Panc1 (cell line): ENCODE results near the gene NHLRC2. TPM values are rescaled to one million over a fixed set of nuclear protein-coding genes. Genes with fewer than 3 reads are reported as not detected.

Experiments used
- ATAC-seq: fragments of 200-7000 bp; cut with Tn5 transposase; 2 replicates; pipeline ENCODE4 v1.9.1; 2020; ENCODE audit warnings: mild to moderate bottlenecking, moderate library complexity
- BruUV-seq: library from RNA; stranded (reverse); fragments of 400-500 nt; replicated peaks from 2 replicates; lab custom pipeline; 2021; lab: Mats Ljungman, UMichigan
- CTCF ChIA-PET: fragments of 300-600 bp; sonication (Branson Sonifier 250); formaldehyde crosslinking; loops from one replicate; lab custom pipeline; 2022; ENCODE audit warnings: antibody characterized with exemption; lab: Charles Lee
- POLR2A ChIA-PET: fragments of 300-600 bp; sonication (Branson Sonifier 250); formaldehyde crosslinking; loops from one replicate; lab custom pipeline; 2022; ENCODE audit warnings: antibody characterized with exemption; lab: Charles Lee
- DNase-seq: peaks from one replicate; pipeline ENCODE4 v3.0.0-alpha.2; 2010; ENCODE audit warnings: low read depth, low spot score
- H3K27ac ChIP-seq: 2 replicates; pipeline ENCODE4 v1.5.1; 2011; ENCODE audit warnings: mild to moderate bottlenecking, low read length, inconsistent platforms
- H3K27me3 ChIP-seq: fragments of 200-500 bp; sonication (Bioruptor generic); 2 replicates; pipeline ENCODE4 v1.6.0; 2014; ENCODE audit warnings: low read length, inconsistent platforms; ENCODE audit not compliant: control insufficient read depth, insufficient read depth
- H3K36me3 ChIP-seq: fragments of 200-500 bp; sonication (Bioruptor generic); 2 replicates; pipeline ENCODE4 v1.5.1; 2014; ENCODE audit warnings: inconsistent platforms, mild to moderate bottlenecking, low read length, moderate library complexity; ENCODE audit not compliant: control insufficient read depth, insufficient read depth
- H3K4me1 ChIP-seq: 2 replicates; pipeline ENCODE4 v1.5.1; 2011; ENCODE audit warnings: inconsistent platforms, mild to moderate bottlenecking, low read length, moderate library complexity; ENCODE audit not compliant: control insufficient read depth, insufficient read depth
- H3K4me3 ChIP-seq, 2 experiments: 2 replicates each; pipeline ENCODE4 v1.5.1; 2011 to 2012; ENCODE audit warnings: low read depth in 2 of 2, low read length in 2 of 2, mild to moderate bottlenecking in 2 of 2, inconsistent platforms in 1 of 2, moderate library complexity in 1 of 2
- H3K9me3 ChIP-seq: fragments of 200-500 bp; sonication (Bioruptor generic); 2 replicates; pipeline ENCODE4 v1.5.1; 2014; ENCODE audit warnings: low read depth, mild to moderate bottlenecking, inconsistent platforms, low read length, moderate library complexity; ENCODE audit not compliant: control insufficient read depth, insufficient read depth
- CTCF ChIP-seq: fragments of 450-650 bp; IDR thresholded peaks from 2 replicates; pipeline ENCODE4 v1.5.1; 2017; ENCODE audit warnings: mild to moderate bottlenecking
- POLR2AphosphoS5 ChIP-seq: IDR thresholded peaks from 2 replicates; pipeline ENCODE4 v1.6.1; 2012; ENCODE audit warnings: mild to moderate bottlenecking, low read depth, low read length, moderate library complexity
- SIN3A ChIP-seq: IDR thresholded peaks from 2 replicates; pipeline ENCODE4 v1.6.1; 2012; ENCODE audit warnings: low read depth, mild to moderate bottlenecking, low read length, moderate library complexity, borderline replicate concordance; ENCODE audit not compliant: insufficient read depth
- TCF7L2 ChIP-seq: IDR thresholded peaks from 2 replicates; pipeline ENCODE4 v1.6.1; 2011; ENCODE audit warnings: mild to moderate bottlenecking, low read depth, low read length, inconsistent platforms
- in situ Hi-C: cut with HindIII; loops from 2 replicates; pipeline ENCODE4 v1.10.0; 2016; ENCODE audit warnings: low sequenced_read_pairs, low pct_unique_long_range_greater_than_20kb
- intact Hi-C: fragments of 100-400 bp; cut with micrococcal nuclease; formaldehyde crosslinking; loops from one replicate; pipeline ENCODE4 v1.10.0; 2022; ENCODE audit not compliant: unreplicated experiment
- total RNA-seq: library from RNA; stranded (reverse); gene quantifications from one replicate; pipeline ENCODE4 v1.2.1, GENCODE V29; 2021; ENCODE audit not compliant: unreplicated experiment
- TF ChIP-seq, protein P1 (sequence below), 2 experiments: IDR thresholded peaks; 2 replicates each; pipeline ENCODE4 v1.6.1; 2011 to 2012; ENCODE audit warnings: low read depth in 2 of 2, control low read depth in 1 of 2, low read length in 1 of 2, mild to moderate bottlenecking in 1 of 2, moderate library complexity in 1 of 2; ENCODE audit not compliant: insufficient read depth in 1 of 2

NHLRC2 gene
- total RNA-seq, 1 experiment from 2014 or later = 47.3 TPM

DNA sequence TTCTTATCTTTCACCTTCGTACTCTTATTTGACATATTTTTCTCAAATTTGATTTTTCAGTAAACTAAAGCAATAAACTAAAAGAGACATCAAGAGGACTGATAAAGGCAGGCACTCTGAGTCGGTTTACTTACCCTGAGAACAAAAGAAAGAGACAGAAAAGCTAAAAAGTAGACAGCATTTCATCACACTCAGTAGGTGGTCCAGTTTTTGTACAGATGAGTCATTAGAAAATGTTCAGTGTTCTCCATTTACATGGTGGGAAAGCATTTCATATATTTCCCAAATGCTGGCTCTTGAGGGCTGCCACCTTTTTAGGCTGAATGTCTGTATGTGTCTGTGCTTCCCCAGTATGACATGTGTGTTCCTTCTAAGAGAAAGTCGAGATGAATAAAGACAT lies 52.7 kb downstream of the NHLRC2 start:
- CTCF ChIA-PET = no interaction called here
- Histone ChIP-seq H3K27ac (no peak overlapping the region), H3K36me3 (peaks cover 43% of the 10 kb centered on the region), H3K27me3 (no peaks in the 10 kb centered on the region), H3K4me3 (no peak overlapping the region), H3K4me1 (no peaks in the 10 kb centered on the region), H3K9me3 (no peaks in the 10 kb centered on the region)
- intact Hi-C loops (loop anchor here (5.0 kb wide), 1 partner anchor 195 kb away; no protein-coding TSS in a partner anchor), in situ Hi-C loops (no loop called here)
- no TSS peak for BruUV-seq
- ATAC-seq (no peak), DNase-seq (no peak)
- TF ChIP-seq TCF7L2 (no peak), SIN3A (no peak)
- POLR2A ChIA-PET = no interaction called here

DNA sequence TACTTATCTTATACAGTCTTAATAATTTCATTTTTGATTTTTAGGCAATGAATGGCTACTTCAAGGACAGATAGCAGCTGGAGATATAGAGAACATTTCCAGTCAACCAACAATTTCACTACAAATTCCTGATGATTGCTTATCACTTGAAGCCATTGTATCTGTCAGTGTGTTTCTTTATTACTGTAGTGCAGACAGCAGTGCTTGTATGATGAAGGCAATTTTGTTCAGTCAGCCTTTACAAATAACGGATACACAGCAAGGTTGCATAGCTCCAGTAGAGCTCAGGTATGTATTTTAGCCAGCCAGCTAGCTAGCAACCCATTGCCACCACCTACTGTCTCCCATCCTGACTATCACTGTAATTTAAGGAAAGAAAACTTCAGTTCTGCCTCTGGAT lies 53.8 kb downstream of the NHLRC2 start:
- no peak for ATAC-seq
- H3K36me3 ChIP-seq = peaks cover 36% of the 10 kb centered on the region
- H3K4me3 ChIP-seq = no peak overlapping the region
- ChIA-PET CTCF (interaction anchor here (0.6 kb wide), 1 partner anchor 34 kb away, joined by 3 read pairs; no protein-coding TSS in a partner anchor), POLR2A (interaction anchor here (0.6 kb wide), 1 partner anchor 240 kb away, joined by 3 read pairs; no protein-coding TSS in a partner anchor)
- H3K27ac ChIP-seq = no peak overlapping the region
- no TSS peak for BruUV-seq
- no peaks in the 10 kb centered on the region for H3K4me1 ChIP-seq
- H3K27me3 ChIP-seq = no peaks in the 10 kb centered on the region
- in situ Hi-C loops = no loop called here
- DNase-seq = no peak
- intact Hi-C loops = loop anchor here (5.0 kb wide), 1 partner anchor 194 kb away; no protein-coding TSS in a partner anchor
- no peaks in the 10 kb centered on the region for H3K9me3 ChIP-seq
- no peak for TF ChIP-seq TCF7L2
- no peak for TF ChIP-seq CTCF
- TF ChIP-seq POLR2AphosphoS5 = no peak
- TF ChIP-seq, protein P1, sequence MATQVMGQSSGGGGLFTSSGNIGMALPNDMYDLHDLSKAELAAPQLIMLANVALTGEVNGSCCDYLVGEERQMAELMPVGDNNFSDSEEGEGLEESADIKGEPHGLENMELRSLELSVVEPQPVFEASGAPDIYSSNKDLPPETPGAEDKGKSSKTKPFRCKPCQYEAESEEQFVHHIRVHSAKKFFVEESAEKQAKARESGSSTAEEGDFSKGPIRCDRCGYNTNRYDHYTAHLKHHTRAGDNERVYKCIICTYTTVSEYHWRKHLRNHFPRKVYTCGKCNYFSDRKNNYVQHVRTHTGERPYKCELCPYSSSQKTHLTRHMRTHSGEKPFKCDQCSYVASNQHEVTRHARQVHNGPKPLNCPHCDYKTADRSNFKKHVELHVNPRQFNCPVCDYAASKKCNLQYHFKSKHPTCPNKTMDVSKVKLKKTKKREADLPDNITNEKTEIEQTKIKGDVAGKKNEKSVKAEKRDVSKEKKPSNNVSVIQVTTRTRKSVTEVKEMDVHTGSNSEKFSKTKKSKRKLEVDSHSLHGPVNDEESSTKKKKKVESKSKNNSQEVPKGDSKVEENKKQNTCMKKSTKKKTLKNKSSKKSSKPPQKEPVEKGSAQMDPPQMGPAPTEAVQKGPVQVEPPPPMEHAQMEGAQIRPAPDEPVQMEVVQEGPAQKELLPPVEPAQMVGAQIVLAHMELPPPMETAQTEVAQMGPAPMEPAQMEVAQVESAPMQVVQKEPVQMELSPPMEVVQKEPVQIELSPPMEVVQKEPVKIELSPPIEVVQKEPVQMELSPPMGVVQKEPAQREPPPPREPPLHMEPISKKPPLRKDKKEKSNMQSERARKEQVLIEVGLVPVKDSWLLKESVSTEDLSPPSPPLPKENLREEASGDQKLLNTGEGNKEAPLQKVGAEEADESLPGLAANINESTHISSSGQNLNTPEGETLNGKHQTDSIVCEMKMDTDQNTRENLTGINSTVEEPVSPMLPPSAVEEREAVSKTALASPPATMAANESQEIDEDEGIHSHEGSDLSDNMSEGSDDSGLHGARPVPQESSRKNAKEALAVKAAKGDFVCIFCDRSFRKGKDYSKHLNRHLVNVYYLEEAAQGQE (IDR thresholded peaks at IDR 0.05; ENCODE audit: insufficient read depth in 1 of 2, low read depth in 2 of 2, low read length in 1 of 2) = no peak
- TF ChIP-seq SIN3A = no peak

DNA sequence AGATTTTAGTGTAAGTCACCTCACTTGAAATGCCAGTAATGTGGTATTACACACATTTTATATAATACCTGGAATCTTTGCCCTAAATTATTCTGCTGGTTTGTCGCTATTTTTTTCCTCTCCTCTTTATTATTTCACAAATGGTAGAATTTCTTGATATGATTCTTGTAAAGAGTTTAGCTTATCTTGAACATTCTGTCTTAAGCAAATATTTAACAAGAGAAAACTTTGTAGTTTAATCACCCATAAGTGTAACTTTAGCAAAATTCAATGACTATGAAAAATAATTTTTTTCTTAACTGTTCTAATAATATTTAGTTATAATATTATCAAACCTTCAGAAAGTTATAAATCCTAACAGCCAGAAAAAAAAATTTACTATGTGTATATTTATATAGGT lies 56.7 kb downstream of the NHLRC2 start:
- intact Hi-C loops (no loop called here), in situ Hi-C loops (no loop called here)
- CTCF ChIA-PET = no interaction called here
- no peaks in the 10 kb centered on the region for H3K27me3 ChIP-seq
- no peak for DNase-seq
- no TSS peak for BruUV-seq
- H3K9me3 ChIP-seq = no peaks in the 10 kb centered on the region
- POLR2A ChIA-PET = no interaction called here
- no peak overlapping the region for H3K27ac ChIP-seq
- peaks cover 13% of the 10 kb centered on the region for H3K36me3 ChIP-seq
- H3K4me3 ChIP-seq = no peak overlapping the region
- TF ChIP-seq, protein P1 (IDR thresholded peaks at IDR 0.05; ENCODE audit: insufficient read depth in 1 of 2, low read depth in 2 of 2, low read length in 1 of 2) = no peak
- TF ChIP-seq POLR2AphosphoS5 (no peak), SIN3A (no peak), CTCF (no peak), TCF7L2 (no peak)
- ATAC-seq = no peak
- peaks cover 2% of the 10 kb centered on the region; the same call in 1 of the 2 replicates for H3K4me1 ChIP-seq
